Measurements from ENCODE around the gene GDF3.

The GDF3 gene

DNA sequence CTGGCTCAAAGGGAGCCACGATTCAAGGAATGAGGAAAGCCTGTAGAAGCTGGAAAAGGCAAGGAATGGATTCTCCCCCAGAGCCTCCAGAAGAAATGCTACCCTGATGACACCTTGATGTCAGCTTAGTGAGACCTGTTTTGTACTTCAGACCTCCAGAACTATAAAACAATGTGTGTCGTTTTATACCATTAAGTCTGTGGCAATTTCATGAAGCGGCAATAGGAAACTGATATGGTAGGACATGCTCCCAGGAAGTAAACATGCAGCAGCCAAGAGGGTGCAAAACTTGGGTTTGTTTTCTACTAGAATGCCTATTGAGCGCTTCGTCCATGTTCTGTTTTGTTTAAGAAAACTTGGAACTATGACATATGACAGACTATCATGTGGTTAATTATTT is 27.4 kb downstream of the GDF3 start:
- H3K4me3 ChIP-seq (ENCODE audit: low read depth, low read length) = no peak overlapping the region
- no peak for DNase-seq (ENCODE audit: low read depth)
- TF ChIP-seq, protein P1, sequence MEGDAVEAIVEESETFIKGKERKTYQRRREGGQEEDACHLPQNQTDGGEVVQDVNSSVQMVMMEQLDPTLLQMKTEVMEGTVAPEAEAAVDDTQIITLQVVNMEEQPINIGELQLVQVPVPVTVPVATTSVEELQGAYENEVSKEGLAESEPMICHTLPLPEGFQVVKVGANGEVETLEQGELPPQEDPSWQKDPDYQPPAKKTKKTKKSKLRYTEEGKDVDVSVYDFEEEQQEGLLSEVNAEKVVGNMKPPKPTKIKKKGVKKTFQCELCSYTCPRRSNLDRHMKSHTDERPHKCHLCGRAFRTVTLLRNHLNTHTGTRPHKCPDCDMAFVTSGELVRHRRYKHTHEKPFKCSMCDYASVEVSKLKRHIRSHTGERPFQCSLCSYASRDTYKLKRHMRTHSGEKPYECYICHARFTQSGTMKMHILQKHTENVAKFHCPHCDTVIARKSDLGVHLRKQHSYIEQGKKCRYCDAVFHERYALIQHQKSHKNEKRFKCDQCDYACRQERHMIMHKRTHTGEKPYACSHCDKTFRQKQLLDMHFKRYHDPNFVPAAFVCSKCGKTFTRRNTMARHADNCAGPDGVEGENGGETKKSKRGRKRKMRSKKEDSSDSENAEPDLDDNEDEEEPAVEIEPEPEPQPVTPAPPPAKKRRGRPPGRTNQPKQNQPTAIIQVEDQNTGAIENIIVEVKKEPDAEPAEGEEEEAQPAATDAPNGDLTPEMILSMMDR (IDR thresholded peaks at IDR 0.05; ENCODE audit: low read depth, low read length, missing control alignments) = no peak
- in situ Hi-C loops (cut with HindIII; ENCODE audit: low sequenced_read_pairs) = no loop called here

DNA sequence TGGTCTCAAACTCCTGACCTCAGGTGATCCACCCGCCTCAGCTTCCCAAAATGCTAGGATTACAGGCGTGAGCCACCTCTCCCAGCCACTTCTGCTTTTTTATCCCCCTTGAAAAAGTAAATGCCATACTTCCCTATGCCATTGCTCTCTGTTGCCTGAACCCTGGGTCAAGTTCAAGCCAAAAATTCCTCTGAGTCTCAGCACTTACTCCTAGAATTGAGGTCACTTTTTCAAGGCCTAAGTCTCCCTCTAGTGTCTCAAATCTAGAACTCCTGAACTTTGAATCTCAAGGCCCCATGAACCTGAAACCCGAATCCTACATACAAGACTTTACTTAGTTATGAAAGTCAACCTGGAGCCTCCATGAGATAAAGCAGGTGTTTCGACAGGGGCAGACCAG is 28.4 kb downstream of the GDF3 start:
- H3K4me3 ChIP-seq (ENCODE audit: low read depth, low read length) = no peak overlapping the region
- TF ChIP-seq, protein P1 (IDR thresholded peaks at IDR 0.05; ENCODE audit: low read depth, low read length, missing control alignments) = no peak
- in situ Hi-C loops (cut with HindIII; ENCODE audit: low sequenced_read_pairs) = no loop called here
- DNase-seq (ENCODE audit: low read depth) = no peak

DNA sequence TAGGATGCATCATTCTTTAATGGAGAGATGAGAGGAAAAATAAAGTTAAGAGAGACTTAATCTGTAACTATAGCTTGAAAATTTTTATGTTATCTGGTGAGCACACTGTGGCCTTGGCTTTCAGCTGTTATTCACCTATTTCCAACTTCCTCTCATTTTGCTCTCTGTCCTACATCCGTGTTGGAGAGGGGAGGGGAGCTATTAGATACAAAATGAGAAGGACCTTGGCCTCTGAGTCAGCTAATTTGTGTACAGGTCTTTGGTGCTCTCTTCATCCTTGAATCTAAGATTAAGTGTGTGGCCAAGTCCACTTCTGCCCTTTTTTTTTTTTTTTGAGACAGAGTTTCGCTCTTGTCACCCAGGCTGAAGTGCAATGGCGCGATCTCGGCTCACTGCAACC is 29.0 kb downstream of the GDF3 start:
- no peak overlapping the region for H3K4me3 ChIP-seq (ENCODE audit: low read depth, low read length)
- in situ Hi-C loops (cut with HindIII; ENCODE audit: low sequenced_read_pairs) = no loop called here
- TF ChIP-seq, protein P1 (IDR thresholded peaks at IDR 0.05; ENCODE audit: low read depth, low read length, missing control alignments) = no peak
- DNase-seq (ENCODE audit: low read depth) = no peak

DNA sequence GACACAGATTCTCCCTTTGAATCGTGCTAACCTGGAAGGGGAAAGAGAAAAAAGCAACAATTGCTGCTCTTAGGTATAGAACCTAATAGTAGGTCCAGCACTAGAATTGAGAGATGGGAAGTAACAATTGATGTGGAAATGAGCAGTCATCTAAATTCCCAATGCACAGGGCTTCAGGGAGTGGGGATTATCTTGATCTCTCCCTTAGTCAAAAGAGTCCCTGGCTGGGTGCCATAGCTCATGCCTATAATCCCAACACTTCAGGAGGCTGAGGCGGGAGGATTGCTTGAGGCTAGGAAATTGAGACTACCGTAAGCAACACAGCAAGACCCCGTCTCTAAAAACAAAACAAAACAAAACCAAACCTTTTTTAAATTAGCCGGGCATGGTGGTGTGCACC is 33.8 kb downstream of the GDF3 start:
- H3K4me3 ChIP-seq (ENCODE audit: low read depth, low read length) = no peak overlapping the region
- TF ChIP-seq, protein P1 (IDR thresholded peaks at IDR 0.05; ENCODE audit: low read depth, low read length, missing control alignments) = no peak
- DNase-seq (ENCODE audit: low read depth) = no peak
- in situ Hi-C loops (cut with HindIII; ENCODE audit: low sequenced_read_pairs) = no loop called here

DNA sequence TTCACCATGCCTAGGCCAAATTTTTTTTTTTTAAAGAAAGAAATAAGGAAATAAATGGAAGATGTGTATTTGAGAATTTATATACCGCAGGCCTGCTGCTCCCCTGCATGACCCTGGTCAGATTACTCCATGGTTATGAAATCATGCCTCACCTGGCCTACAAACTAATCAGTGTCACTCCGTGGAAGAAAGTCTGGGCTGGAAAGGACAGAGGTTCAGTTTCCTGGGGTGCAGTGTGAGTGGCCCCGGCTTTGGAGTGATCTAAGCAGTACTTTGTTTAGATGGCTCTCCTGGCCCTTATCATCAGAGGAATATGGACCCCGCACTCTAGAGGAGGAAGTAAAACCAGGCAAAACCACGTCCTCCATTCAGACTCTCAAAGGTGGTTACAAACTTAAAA is 39.5 kb downstream of the GDF3 start:
- TF ChIP-seq, protein P1 (IDR thresholded peaks at IDR 0.05; ENCODE audit: low read depth, low read length, missing control alignments) = no peak
- no peak for DNase-seq (ENCODE audit: low read depth)
- no peak overlapping the region for H3K4me3 ChIP-seq (ENCODE audit: low read depth, low read length)
- in situ Hi-C loops (cut with HindIII; ENCODE audit: low sequenced_read_pairs) = no loop called here

DNA sequence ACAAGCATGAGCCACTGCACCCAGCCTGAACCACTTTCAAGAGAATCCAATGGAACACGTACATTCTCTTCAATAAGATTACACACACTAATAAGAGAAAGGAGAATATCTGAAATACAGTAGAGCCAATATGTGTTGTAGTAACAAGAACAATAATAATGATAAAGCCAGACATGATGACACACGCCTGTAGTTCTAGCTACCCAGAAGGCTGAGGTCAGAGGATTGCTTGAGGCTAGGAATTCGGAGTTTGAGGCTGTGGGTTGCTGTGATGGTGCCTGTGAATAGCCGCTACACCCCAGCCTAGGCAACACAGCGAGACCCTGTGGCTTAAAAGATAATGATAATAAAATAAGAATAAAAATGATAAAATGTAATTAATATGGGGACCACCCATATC is 45.5 kb downstream of the GDF3 start:
- TF ChIP-seq, protein P1 (IDR thresholded peaks at IDR 0.05; ENCODE audit: low read depth, low read length, missing control alignments) = no peak
- H3K4me3 ChIP-seq (ENCODE audit: low read depth, low read length) = no peak overlapping the region
- no peak for DNase-seq (ENCODE audit: low read depth)
- in situ Hi-C loops (cut with HindIII; ENCODE audit: low sequenced_read_pairs) = no loop called here

DNA sequence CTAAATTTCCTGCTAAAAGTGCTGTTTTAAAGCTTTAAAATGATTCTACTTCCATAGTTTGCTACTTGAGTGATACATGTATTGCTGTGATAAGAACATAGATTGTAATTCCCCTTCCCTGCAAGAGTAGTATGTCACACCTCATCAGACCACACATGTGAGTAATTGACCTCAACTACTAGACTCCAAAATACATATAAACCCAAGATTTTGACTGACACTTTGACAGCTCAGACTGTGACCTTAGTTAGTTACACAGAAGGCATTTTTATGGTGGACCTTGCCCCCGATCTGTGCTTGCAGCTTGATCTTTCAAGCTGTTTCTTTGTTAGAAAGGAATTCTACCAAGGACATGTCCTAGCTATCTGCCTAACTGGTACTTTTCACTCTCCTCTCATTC is 48.5 kb downstream of the GDF3 start:
- TF ChIP-seq, protein P1 (IDR thresholded peaks at IDR 0.05; ENCODE audit: low read depth, low read length, missing control alignments) = no peak
- DNase-seq (ENCODE audit: low read depth) = no peak
- in situ Hi-C loops (cut with HindIII; ENCODE audit: low sequenced_read_pairs) = loop anchor here (25.0 kb wide), 1 partner anchor 435 kb away; no protein-coding TSS in a partner anchor
- no peak overlapping the region for H3K4me3 ChIP-seq (ENCODE audit: low read depth, low read length)

Data from astrocyte of the cerebellum (primary cell).